Lower leg skin (tissue), 4 donors: ENCODE measurements around the gene MAP3K7CL. TPM values are rescaled to one million over a fixed set of nuclear protein-coding genes. Genes with fewer than 3 reads are reported as not detected.

ENCODE experiments used
- DNase-seq, 2 donors: peaks; one replicate each; pipeline ENCODE4 v3.0.0-alpha.2; 2019; ENCODE audit warnings: low spot score in 2 of 2
- H3K4me3 ChIP-seq: fragments of 200-600 bp; sonication (generic); 2 replicates; pipeline ENCODE4 v1.5.1; 2017; ENCODE audit warnings: mild to moderate bottlenecking, low read depth; ENCODE audit not compliant: poor library complexity, severe bottlenecking
- CTCF ChIP-seq, 3 donors: fragments of 450-650 bp; IDR thresholded peaks; one replicate each; pipeline ENCODE4 v1.5.1; 2016; ENCODE audit warnings: antibody characterized with exemption in 3 of 3, mild to moderate bottlenecking in 3 of 3, moderate library complexity in 2 of 3
- POLR2A ChIP-seq, 2 donors: fragments of 450-650 bp; IDR thresholded peaks; one replicate each; pipeline ENCODE4 v1.6.1; 2016 to 2017; ENCODE audit warnings: antibody characterized with exemption in 2 of 2, mild to moderate bottlenecking in 1 of 2, moderate library complexity in 1 of 2
- WGBS, 2 donors: methylation state at CpG; one replicate each; pipeline ENCODE4 v1.1.5; 2018; 5-methylcytosine and 5-hydroxymethylcytosine counted together
- intact Hi-C: fragments of 100-400 bp; cut with DNase I; formaldehyde crosslinking; loops from one replicate; pipeline ENCODE4 v1.15.0; 2023; ENCODE audit warnings: low total_unique reads
- total RNA-seq, 4 donors: library from RNA; depleted of rRNA; stranded (reverse); fragments of >200 nt; gene quantifications; one replicate each; pipeline ENCODE4 v1.1.0, GENCODE V29; 2016

The MAP3K7CL gene
- total RNA-seq, 4 donors from 2014 or later, result 4.6 to 17.1 (median 8.8) TPM

- intact Hi-C loops, result no loop called here
- no peak overlapping the region for H3K4me3 ChIP-seq
- TF ChIP-seq POLR2A (IDR thresholded peaks at IDR 0.05), result no peak
- TF ChIP-seq CTCF (IDR thresholded peaks at IDR 0.05), result no peak
- DNase-seq, result no peak
- 90 to 93% methylated on average over 3 of the region's 3 CpGs for WGBS, 2 donors
Observed at GRCh38 chr21:29194342-29194741, 63.9 kb downstream of the MAP3K7CL start.

GRCh38 chr21:29194847-29195246 is 64.4 kb downstream of the MAP3K7CL start:
- no peak overlapping the region for H3K4me3 ChIP-seq
- intact Hi-C loops, result no loop called here
- no peak for TF ChIP-seq CTCF (IDR thresholded peaks at IDR 0.05)
- TF ChIP-seq POLR2A (IDR thresholded peaks at IDR 0.05), result no peak
- WGBS, 2 donors, result 75 to 85% methylated on average over 3 of the region's 3 CpGs
- no peak for DNase-seq

- intact Hi-C loops, result no loop called here
- TF ChIP-seq CTCF (IDR thresholded peaks at IDR 0.05) (no peak), POLR2A (IDR thresholded peaks at IDR 0.05) (no peak)
- H3K4me3 ChIP-seq, result no peak overlapping the region
- 4 to 7% methylated on average over 8 of the region's 8 CpGs for WGBS, 2 donors
- peak in 1 of 2 donors; percentile 76 for DNase-seq
Observed at GRCh38 chr21:29195981-29196669, 65.7 kb downstream of the MAP3K7CL start.

GRCh38 chr21:29196670-29197191 is 66.3 kb downstream of the MAP3K7CL start:
- DNase-seq, result no peak
- H3K4me3 ChIP-seq, result no peak overlapping the region
- TF ChIP-seq CTCF (IDR thresholded peaks at IDR 0.05), result no peak
- no peak for TF ChIP-seq POLR2A (IDR thresholded peaks at IDR 0.05)
- intact Hi-C loops, result no loop called here
- 48 to 59% methylated on average over 5 of the region's 5 CpGs for WGBS, 2 donors

- no peak overlapping the region for H3K4me3 ChIP-seq
- no peak for TF ChIP-seq CTCF (IDR thresholded peaks at IDR 0.05)
- no peak for TF ChIP-seq POLR2A (IDR thresholded peaks at IDR 0.05)
- intact Hi-C loops, result no loop called here
- DNase-seq, result no peak
Observed at GRCh38 chr21:29201186-29201585, 70.7 kb downstream of the MAP3K7CL start.

- TF ChIP-seq POLR2A (IDR thresholded peaks at IDR 0.05), result no peak
- no peak for TF ChIP-seq CTCF (IDR thresholded peaks at IDR 0.05)
- intact Hi-C loops, result no loop called here
- no peak for DNase-seq
- H3K4me3 ChIP-seq, result no peak overlapping the region
- 93 to 97% methylated on average over 5 of the region's 5 CpGs for WGBS, 2 donors
Observed at GRCh38 chr21:29205009-29205408, 74.6 kb downstream of the MAP3K7CL start.
